Liver (tissue), 9 donors: ENCODE data around the gene CGB7. TPM values are rescaled to one million over a fixed set of nuclear protein-coding genes. Genes with fewer than 3 reads are reported as not detected.
A peak's percentile ranks its signal among the peaks of the same experiment; 100 is the strongest.

Experiments used
- DNase-seq: peaks from one replicate; pipeline ENCODE4 v3.0.0-alpha.2; 2017; ENCODE audit warnings: low spot score
- H3K27ac ChIP-seq, 2 donors: one replicate each; pipeline ENCODE4 v1.7.0; 2013; ENCODE audit warnings: inconsistent platforms in 2 of 2, low read length in 2 of 2, control low read depth in 1 of 2, low read depth in 1 of 2, mild to moderate bottlenecking in 1 of 2
- H3K27me3 ChIP-seq, 4 donors: one replicate each; pipeline versions ENCODE4 v1.6.1 to v1.7.0; 2013; ENCODE audit warnings: low read length in 3 of 4, inconsistent platforms in 1 of 4, mild to moderate bottlenecking in 1 of 4, moderate library complexity in 1 of 4; ENCODE audit not compliant: control insufficient read depth in 4 of 4, insufficient read depth in 4 of 4
- H3K36me3 ChIP-seq, 4 donors: one replicate each; pipeline versions ENCODE4 v1.6.1 to v1.7.0; 2013; ENCODE audit warnings: low read length in 3 of 4, mild to moderate bottlenecking in 3 of 4, low read depth in 1 of 4, moderate library complexity in 1 of 4; ENCODE audit not compliant: control insufficient read depth in 4 of 4, insufficient read depth in 3 of 4
- H3K4me1 ChIP-seq, 4 donors: one replicate each; pipeline versions ENCODE4 v1.6.1 to v1.7.0; 2013; ENCODE audit warnings: low read length in 3 of 4, mild to moderate bottlenecking in 3 of 4, moderate library complexity in 1 of 4; ENCODE audit not compliant: control insufficient read depth in 4 of 4, insufficient read depth in 4 of 4
- H3K4me3 ChIP-seq, 3 donors: one replicate each; pipeline versions ENCODE4 v1.6.1 to v1.7.0; 2013; ENCODE audit warnings: low read length in 3 of 3, control low read depth in 1 of 3, low read depth in 1 of 3, mild to moderate bottlenecking in 1 of 3
- H3K9ac ChIP-seq, 2 donors: one replicate each; pipeline ENCODE4 v1.7.0; 2013; ENCODE audit warnings: low read length in 2 of 2, mild to moderate bottlenecking in 2 of 2, moderate library complexity in 2 of 2, control low read depth in 1 of 2, low read depth in 1 of 2
- H3K9me3 ChIP-seq, 4 donors: one replicate each; pipeline versions ENCODE4 v1.6.1 to v1.7.0; 2013; ENCODE audit warnings: low read length in 3 of 4; ENCODE audit not compliant: control insufficient read depth in 4 of 4
- ATF3 ChIP-seq: IDR thresholded peaks from 2 replicates; pipeline ENCODE4 v1.6.1; 2016; ENCODE audit warnings: antibody characterized with exemption
- CTCF ChIP-seq: fragments of 150-350 bp; IDR thresholded peaks from 2 replicates; pipeline ENCODE4 v1.5.1; 2017; ENCODE audit warnings: improper control_type of control experiment, low read depth, low read length; ENCODE audit not compliant: missing input control
- EGR1 ChIP-seq, 2 donors: IDR thresholded peaks; 2 replicates each; pipeline ENCODE4 v1.6.1; 2016 to 2018; ENCODE audit warnings: antibody characterized with exemption in 2 of 2, low read depth in 2 of 2
- FOXA1 ChIP-seq: IDR thresholded peaks from 2 replicates; pipeline ENCODE4 v1.6.1; 2016; ENCODE audit warnings: antibody characterized with exemption
- FOXA2 ChIP-seq: IDR thresholded peaks from 2 replicates; pipeline ENCODE4 v1.6.1; 2016; ENCODE audit warnings: antibody characterized with exemption
- GABPA ChIP-seq, 2 donors: IDR thresholded peaks in 1 of 2; conservative IDR thresholded peaks in 1 of 2; 2 replicates each; pipeline ENCODE4 v1.6.1; 2016; ENCODE audit warnings: antibody characterized with exemption in 2 of 2, mild to moderate bottlenecking in 1 of 2, moderate library complexity in 1 of 2
- HNF4A ChIP-seq, 2 donors: conservative IDR thresholded peaks; 2 replicates each; pipeline ENCODE4 v1.6.1; 2016; ENCODE audit warnings: antibody characterized with exemption in 2 of 2, mild to moderate bottlenecking in 2 of 2
- HNF4G ChIP-seq: IDR thresholded peaks from 2 replicates; pipeline ENCODE4 v1.6.1; 2016; ENCODE audit warnings: antibody characterized with exemption
- MAX ChIP-seq: IDR thresholded peaks from 2 replicates; pipeline ENCODE4 v1.6.1; 2016; ENCODE audit warnings: antibody characterized with exemption
- NR2F2 ChIP-seq: IDR thresholded peaks from 2 replicates; pipeline ENCODE4 v1.6.1; 2016; ENCODE audit warnings: antibody characterized with exemption
- RAD21 ChIP-seq, 2 donors: IDR thresholded peaks; 2 replicates each; pipeline ENCODE4 v1.6.1; 2016; ENCODE audit warnings: antibody characterized with exemption in 2 of 2, mild to moderate bottlenecking in 2 of 2
- RXRA ChIP-seq, 2 donors: IDR thresholded peaks; 2 replicates each; pipeline ENCODE4 v1.6.1; 2017 to 2018; ENCODE audit warnings: antibody characterized with exemption in 2 of 2, mild to moderate bottlenecking in 1 of 2
- SP1 ChIP-seq: IDR thresholded peaks from 2 replicates; pipeline ENCODE4 v1.6.1; 2018; ENCODE audit warnings: antibody characterized with exemption, mild to moderate bottlenecking
- TAF1 ChIP-seq: conservative IDR thresholded peaks from 2 replicates; pipeline ENCODE4 v1.6.1; 2016; ENCODE audit warnings: antibody characterized with exemption, mild to moderate bottlenecking
- WGBS: extraction: QIAGEN DNeasy Blood & Tissue Kit; methylation state at CpG from one replicate; pipeline ENCODE4 v1.1.7; 2013; 5-methylcytosine and 5-hydroxymethylcytosine counted together
- polyA plus RNA-seq, 2 donors: library from polyadenylated mRNA; stranded (reverse) in 1 of 2; unstranded in 1 of 2; fragments of 200-250 nt in 1 of 2; fragments of >200 nt in 1 of 2; fragmentation: Nextera tagmentation in 1 of 2; extraction: Ambion mirVana in 1 of 2; gene quantifications; one replicate each; pipeline versions ENCODE4 v1.2.1 to v1.2.3, GENCODE V29; 2013 to 2015
- total RNA-seq, 2 donors: library from RNA; depleted of rRNA; stranded (reverse); fragments of >200 nt; gene quantifications; one replicate each; pipeline ENCODE4 v1.2.3, GENCODE V29; 2014
- TF ChIP-seq, protein P1 (sequence below): IDR thresholded peaks from 2 replicates; pipeline ENCODE4 v1.6.1; 2016; ENCODE audit warnings: antibody characterized with exemption, mild to moderate bottlenecking
- donor health status: healthy.
- donor health status: healthy.
- donor health status: healthy.
- donor health status: healthy.
- donor health status: healthy.

CGB7 gene
- total and polyA plus RNA-seq, 4 donors = not detected

DNA sequence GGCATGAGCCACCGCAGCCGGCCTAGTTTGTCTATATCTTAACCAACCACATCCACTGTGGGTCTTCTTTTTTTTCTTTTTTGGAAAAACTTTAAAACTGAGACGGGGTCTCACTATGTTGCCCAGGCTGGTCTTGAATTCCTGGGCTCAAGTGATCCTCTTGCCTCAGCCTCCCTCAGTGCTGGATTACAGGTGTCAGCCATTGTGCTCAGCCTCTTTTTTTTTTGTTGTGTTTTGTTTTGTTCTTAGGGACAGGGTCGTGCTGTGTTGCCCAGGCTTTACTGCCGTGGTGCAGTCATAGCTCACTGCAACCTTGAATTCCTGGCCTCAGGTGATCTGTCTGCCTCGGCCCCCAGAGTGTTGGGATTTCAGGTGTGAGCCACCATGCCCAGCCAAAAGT is 35.1 kb upstream of the CGB7 start (continued):
- TF ChIP-seq, protein P1, sequence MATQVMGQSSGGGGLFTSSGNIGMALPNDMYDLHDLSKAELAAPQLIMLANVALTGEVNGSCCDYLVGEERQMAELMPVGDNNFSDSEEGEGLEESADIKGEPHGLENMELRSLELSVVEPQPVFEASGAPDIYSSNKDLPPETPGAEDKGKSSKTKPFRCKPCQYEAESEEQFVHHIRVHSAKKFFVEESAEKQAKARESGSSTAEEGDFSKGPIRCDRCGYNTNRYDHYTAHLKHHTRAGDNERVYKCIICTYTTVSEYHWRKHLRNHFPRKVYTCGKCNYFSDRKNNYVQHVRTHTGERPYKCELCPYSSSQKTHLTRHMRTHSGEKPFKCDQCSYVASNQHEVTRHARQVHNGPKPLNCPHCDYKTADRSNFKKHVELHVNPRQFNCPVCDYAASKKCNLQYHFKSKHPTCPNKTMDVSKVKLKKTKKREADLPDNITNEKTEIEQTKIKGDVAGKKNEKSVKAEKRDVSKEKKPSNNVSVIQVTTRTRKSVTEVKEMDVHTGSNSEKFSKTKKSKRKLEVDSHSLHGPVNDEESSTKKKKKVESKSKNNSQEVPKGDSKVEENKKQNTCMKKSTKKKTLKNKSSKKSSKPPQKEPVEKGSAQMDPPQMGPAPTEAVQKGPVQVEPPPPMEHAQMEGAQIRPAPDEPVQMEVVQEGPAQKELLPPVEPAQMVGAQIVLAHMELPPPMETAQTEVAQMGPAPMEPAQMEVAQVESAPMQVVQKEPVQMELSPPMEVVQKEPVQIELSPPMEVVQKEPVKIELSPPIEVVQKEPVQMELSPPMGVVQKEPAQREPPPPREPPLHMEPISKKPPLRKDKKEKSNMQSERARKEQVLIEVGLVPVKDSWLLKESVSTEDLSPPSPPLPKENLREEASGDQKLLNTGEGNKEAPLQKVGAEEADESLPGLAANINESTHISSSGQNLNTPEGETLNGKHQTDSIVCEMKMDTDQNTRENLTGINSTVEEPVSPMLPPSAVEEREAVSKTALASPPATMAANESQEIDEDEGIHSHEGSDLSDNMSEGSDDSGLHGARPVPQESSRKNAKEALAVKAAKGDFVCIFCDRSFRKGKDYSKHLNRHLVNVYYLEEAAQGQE = no peak
- no peak for TF ChIP-seq SP1
- TF ChIP-seq FOXA1 = no peak
- TF ChIP-seq RAD21 (IDR thresholded peaks at IDR 0.05) = no peak

DNA sequence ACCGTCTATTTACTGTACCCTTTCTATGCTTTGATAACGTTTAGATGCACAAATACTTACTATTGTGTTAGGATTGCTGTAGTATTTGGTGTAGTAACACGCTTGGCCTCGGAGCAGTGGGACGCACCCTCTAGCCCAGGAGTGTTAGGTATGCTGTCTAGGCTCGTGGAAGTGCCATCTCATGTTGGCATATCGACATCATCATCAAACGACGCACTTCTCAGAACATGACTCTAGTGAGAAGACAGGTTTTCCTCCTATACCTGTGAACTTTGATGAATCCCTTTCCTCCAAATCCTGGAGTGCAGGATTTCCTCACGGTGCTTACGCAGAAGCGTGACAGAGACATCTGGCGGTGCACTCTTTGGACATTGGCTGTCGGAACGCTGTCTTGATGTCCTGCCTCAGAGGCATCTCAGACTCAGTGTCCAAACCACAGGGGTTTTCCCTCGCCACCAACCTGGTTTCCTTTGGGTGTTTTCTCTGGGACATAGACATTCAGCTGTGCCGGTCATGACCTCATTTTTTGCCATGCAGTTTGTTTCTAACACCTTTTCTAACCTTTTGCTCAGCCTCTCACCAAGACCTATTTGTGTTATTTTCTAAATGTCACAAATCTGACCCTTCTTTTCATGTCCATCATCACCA is 34.0 kb upstream of the CGB7 start:
- Histone ChIP-seq H3K9me3 (no peaks in the 10 kb centered on the region), H3K9ac (no peak overlapping the region), H3K4me1 (peaks cover 4 to 13% (median 11%) of the 10 kb centered on the region in 4 donors), H3K27me3 (no peaks in the 10 kb centered on the region), H3K4me3 (no peak overlapping the region), H3K36me3 (peaks cover 17 to 54% (median 37%) of the 10 kb centered on the region in 4 donors), H3K27ac (no peak overlapping the region)
- TF ChIP-seq TAF1 = no peak
- TF ChIP-seq FOXA2 = no peak
- TF ChIP-seq HNF4A (conservative IDR thresholded peaks at IDR 0.05) = no peak
- no peak for TF ChIP-seq NR2F2
- no peak for TF ChIP-seq GABPA (IDR thresholded peaks at IDR 0.05 in 1 of 2, conservative IDR thresholded peaks at IDR 0.05 in 1 of 2)
- TF ChIP-seq HNF4G = no peak
- no peak for TF ChIP-seq RXRA (IDR thresholded peaks at IDR 0.05)
- TF ChIP-seq RAD21 (IDR thresholded peaks at IDR 0.05) = no peak
- TF ChIP-seq FOXA1 = no peak
- TF ChIP-seq EGR1 (IDR thresholded peaks at IDR 0.05; ENCODE audit: low read depth in 2 of 2) = no peak
- TF ChIP-seq ATF3 = no peak
- TF ChIP-seq MAX = no peak
- TF ChIP-seq CTCF = no peak
- no peak for DNase-seq
- 94% methylated on average over 17 of the region's 17 CpGs for WGBS

GRCh38 chr19:49086296-49086695 is 28.7 kb upstream of the CGB7 start:
- TF ChIP-seq RAD21 (IDR thresholded peaks at IDR 0.05) (no peak), FOXA2 (no peak)
- TF ChIP-seq, protein P1 = no peak
- Histone ChIP-seq H3K4me1 (peaks cover 11 to 26% (median 19%) of the 10 kb centered on the region in 4 donors), H3K9me3 (no peaks in the 10 kb centered on the region), H3K4me3 (peak overlapping the region; percentile 85 to 97 (median 89)), H3K9ac (peak overlapping the region; percentile 75 to 79), H3K27ac (no peak overlapping the region), H3K27me3 (no peaks in the 10 kb centered on the region), H3K36me3 (peaks cover 9 to 26% (median 19%) of the 10 kb centered on the region in 4 donors)
- no peak for DNase-seq
- 50% methylated on average over 11 of the region's 11 CpGs for WGBS
